ENCODE results near the gene NFKBIZ. TPM values are rescaled to one million over a fixed set of nuclear protein-coding genes. Genes with fewer than 3 reads are reported as not detected.

Gene NFKBIZ
- total RNA-seq: 222 TPM

GRCh38 chr3:101848754-101849713 lies at the start of gene NFKBIZ:
Gene NFKBIZ (plus strand): TSS chr3:101849514. CDS start chr3:101849629, 115 bp downstream.
- peak; percentile 79 to 96 (median 93) for DNase-seq (ENCODE audit: low read depth in 2 of 3, low spot score in 2 of 3)

GRCh38 chr3:101801174-101801573 lies 48.1 kb upstream of the NFKBIZ start:
- DNase-seq (ENCODE audit: low read depth in 2 of 3, low spot score in 2 of 3): no peak

- no peak for DNase-seq (ENCODE audit: low read depth in 2 of 3, low spot score in 2 of 3)
These were observed 47.1 kb upstream of the NFKBIZ start for GRCh38 chr3:101802179-101802578.

GRCh38 chr3:101803173-101803782 lies 46.0 kb upstream of the NFKBIZ start:
- peak in 2 of 3 donors; percentile 74 to 92 for DNase-seq (ENCODE audit: low read depth in 2 of 3, low spot score in 2 of 3)

- no peak for DNase-seq (ENCODE audit: low read depth in 2 of 3, low spot score in 2 of 3)
These were observed 45.4 kb upstream of the NFKBIZ start for GRCh38 chr3:101803939-101804338.

- DNase-seq (ENCODE audit: low read depth in 2 of 3, low spot score in 2 of 3): no peak
These were observed 42.8 kb upstream of the NFKBIZ start for GRCh38 chr3:101806491-101806890.

GRCh38 chr3:101807888-101808287 lies 41.4 kb upstream of the NFKBIZ start:
- DNase-seq (ENCODE audit: low read depth in 2 of 3, low spot score in 2 of 3): no peak

GRCh38 chr3:101809178-101810021 lies 39.9 kb upstream of the NFKBIZ start:
- peak in 2 of 3 donors; percentile 67 to 90 for DNase-seq (ENCODE audit: low read depth in 2 of 3, low spot score in 2 of 3)

- DNase-seq (ENCODE audit: low read depth in 2 of 3, low spot score in 2 of 3): peak in 1 of 3 donors; percentile 48
These were observed 39.3 kb upstream of the NFKBIZ start for GRCh38 chr3:101810022-101810418.

GRCh38 chr3:101811875-101812274 lies 37.4 kb upstream of the NFKBIZ start:
- DNase-seq (ENCODE audit: low read depth in 2 of 3, low spot score in 2 of 3): no peak

GRCh38 chr3:101812895-101813294 lies 36.4 kb upstream of the NFKBIZ start:
- no peak for DNase-seq (ENCODE audit: low read depth in 2 of 3, low spot score in 2 of 3)

GRCh38 chr3:101813817-101814440 lies 35.4 kb upstream of the NFKBIZ start:
- peak in 2 of 3 donors; percentile 29 to 76 for DNase-seq (ENCODE audit: low read depth in 2 of 3, low spot score in 2 of 3)

- peak in 1 of 3 donors; percentile 31 for DNase-seq (ENCODE audit: low read depth in 2 of 3, low spot score in 2 of 3)
These were observed 34.5 kb upstream of the NFKBIZ start for GRCh38 chr3:101814835-101815234.

- no peak for DNase-seq (ENCODE audit: low read depth in 2 of 3, low spot score in 2 of 3)
These were observed 32.8 kb upstream of the NFKBIZ start for GRCh38 chr3:101816215-101817149.

- DNase-seq (ENCODE audit: low read depth in 2 of 3, low spot score in 2 of 3): peak in 1 of 3 donors; percentile 40
These were observed 31.3 kb upstream of the NFKBIZ start for GRCh38 chr3:101817992-101818391.

GRCh38 chr3:101819649-101820206 lies 29.6 kb upstream of the NFKBIZ start:
- no peak for DNase-seq (ENCODE audit: low read depth in 2 of 3, low spot score in 2 of 3)

- no peak for DNase-seq (ENCODE audit: low read depth in 2 of 3, low spot score in 2 of 3)
These were observed 27.8 kb upstream of the NFKBIZ start for GRCh38 chr3:101821503-101821902.

GRCh38 chr3:101823525-101823924 lies 25.8 kb upstream of the NFKBIZ start:
- DNase-seq (ENCODE audit: low read depth in 2 of 3, low spot score in 2 of 3): no peak

GRCh38 chr3:101824702-101825101 lies 24.6 kb upstream of the NFKBIZ start:
- no peak for DNase-seq (ENCODE audit: low read depth in 2 of 3, low spot score in 2 of 3)
